HG02885 (cell line): ENCODE data around the gene PODXL2.
"Not testable (repeated sequence)": the region's sequence is repeated elsewhere in the genome, so short reads cannot be mapped to it uniquely, and the experiment has no call there.

ENCODE experiments used
- ATAC-seq: cut with Tn5 transposase; IDR thresholded peaks from one replicate; pipeline ENCODE4 v1.9.1; 2021; ENCODE audit warnings: mild to moderate bottlenecking; ENCODE audit not compliant: unreplicated experiment, poor library complexity

PODXL2 gene

DNA sequence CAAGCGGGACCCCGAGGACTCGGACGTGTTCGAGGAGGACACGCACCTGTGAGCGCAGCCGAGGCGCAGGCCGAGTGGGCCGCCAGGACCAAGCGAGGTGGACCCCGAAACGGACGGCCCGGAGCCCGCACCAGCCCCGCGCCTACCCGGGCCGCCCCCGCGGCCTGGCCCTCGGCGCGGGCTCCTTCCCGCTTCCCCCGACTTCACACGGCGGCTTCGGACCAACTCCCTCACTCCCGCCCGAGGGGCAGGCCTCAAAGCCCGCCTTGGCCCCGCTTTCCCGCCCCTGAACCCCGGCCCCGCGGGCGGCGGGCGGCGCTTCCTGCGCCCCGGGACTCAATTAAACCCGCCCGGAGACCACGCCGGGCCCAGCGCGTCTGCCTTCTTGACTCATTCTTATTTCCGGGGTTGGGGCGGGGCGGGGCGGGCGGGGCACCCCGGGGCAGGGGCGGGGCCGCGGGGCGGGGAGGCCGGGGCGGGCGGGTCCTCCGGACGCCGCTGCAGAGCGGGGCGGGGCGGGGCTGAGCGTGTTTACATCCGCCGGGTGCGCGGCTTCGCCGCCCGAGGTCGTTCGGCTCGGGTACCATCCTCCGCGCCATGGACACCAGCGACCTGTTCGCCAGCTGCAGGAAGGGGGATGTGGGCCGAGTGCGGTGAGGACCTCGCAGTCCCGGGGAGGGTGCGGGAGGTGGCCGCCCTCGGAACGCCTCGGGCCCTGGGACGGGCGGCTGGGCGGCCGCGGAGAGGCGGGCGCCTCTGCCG is 43.6 kb downstream of the PODXL2 start, which contains the start of gene ABTB1:
Gene ABTB1 (plus strand): TSS at position 524 of the 762 bp plus-strand sequence. CDS start 74 bp downstream, at position 598.
- ATAC-seq, result peak; percentile 75

DNA sequence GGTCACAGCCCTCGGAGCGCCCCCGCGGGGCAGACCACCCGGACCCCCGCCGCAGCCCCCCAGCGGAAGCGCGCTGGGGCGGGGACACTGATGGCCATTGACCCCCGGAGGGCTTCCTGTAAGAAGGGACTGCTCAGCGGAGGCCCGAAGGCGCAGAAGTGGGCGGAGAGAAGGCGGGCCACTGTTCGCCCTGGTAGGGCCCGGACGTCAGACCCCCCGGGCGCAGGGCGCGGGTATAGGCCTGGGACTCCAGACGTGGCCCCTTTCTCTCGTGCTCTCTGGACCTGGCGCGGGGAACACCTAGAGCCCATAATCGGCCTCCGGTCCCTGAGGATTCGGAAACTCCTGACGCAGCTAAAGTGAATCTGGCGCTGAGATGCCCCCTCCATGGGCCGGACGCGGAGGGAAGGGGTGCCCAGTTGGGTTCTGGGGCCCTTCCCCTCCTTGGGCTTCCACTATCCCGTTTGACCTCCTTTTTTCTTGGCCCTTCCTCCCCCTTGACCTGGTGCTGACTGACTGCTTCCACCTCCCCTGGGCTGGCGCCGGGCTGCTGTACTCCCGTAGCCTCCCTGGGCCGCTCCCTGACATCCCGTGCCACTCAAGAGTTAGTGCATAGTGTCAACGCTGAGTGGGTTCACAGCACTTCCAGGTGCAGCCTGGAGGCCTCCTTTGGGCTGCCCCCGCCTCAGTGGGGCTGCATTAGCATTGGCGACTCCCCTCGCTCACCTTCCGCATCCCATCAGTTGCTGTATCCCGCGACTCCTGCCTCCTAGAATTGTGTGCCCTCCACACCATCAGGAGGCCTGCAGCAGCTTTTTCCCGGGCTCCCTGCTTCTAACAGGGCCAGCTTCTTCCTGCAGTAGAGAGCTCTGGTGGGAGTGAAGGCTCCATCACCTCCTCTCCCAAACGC is 44.5 kb downstream of the PODXL2 start:
- ATAC-seq, result peak; percentile 50

DNA sequence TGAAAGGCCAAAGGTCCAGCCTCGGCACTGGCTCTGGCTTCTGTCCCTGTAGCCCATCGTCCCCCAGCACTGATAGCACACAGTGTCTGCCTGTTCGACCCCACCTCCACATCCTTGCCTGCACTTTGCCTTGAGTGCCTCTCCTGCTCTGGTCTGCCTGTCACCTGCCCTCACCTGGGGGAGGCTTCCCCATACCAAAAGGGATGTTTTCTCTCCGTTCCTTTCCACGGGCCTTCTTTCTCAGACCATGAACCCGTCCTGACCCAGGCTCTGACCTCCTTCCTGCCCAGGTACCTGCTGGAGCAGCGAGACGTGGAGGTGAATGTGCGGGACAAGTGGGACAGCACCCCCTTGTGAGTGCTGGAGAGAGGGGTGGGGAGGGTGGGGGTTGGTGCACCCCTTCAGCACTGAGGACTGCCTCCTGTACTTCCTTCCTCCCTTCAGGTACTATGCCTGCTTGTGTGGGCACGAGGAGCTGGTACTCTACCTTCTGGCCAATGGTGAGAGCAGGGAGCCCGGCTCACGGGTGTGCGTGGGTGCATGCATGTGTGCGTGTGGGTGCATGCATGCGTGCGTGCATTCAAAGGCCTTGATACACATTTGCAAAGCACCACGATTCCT is 45.2 kb downstream of the PODXL2 start:
- ATAC-seq, result no peak

DNA sequence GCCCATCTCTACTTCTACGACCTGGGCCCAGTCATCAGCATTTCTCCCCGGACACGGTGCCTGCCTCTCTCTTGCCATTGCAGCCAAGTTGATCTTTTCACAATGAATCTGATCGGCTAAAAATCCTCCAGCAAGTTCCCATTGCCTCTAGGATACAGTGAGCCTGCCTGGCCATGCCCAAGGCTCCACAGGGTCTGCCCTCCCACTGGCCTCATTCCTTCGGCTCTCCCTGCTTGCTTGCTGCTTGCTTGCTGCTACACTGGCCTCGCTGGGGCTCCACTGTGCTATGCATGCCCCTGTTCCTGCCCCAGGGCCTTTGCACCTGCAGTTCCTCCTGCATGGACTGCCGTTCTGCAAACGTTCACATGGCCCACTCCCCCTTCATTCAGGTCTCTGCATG is 45.8 kb downstream of the PODXL2 start:
- ATAC-seq, result no peak

DNA sequence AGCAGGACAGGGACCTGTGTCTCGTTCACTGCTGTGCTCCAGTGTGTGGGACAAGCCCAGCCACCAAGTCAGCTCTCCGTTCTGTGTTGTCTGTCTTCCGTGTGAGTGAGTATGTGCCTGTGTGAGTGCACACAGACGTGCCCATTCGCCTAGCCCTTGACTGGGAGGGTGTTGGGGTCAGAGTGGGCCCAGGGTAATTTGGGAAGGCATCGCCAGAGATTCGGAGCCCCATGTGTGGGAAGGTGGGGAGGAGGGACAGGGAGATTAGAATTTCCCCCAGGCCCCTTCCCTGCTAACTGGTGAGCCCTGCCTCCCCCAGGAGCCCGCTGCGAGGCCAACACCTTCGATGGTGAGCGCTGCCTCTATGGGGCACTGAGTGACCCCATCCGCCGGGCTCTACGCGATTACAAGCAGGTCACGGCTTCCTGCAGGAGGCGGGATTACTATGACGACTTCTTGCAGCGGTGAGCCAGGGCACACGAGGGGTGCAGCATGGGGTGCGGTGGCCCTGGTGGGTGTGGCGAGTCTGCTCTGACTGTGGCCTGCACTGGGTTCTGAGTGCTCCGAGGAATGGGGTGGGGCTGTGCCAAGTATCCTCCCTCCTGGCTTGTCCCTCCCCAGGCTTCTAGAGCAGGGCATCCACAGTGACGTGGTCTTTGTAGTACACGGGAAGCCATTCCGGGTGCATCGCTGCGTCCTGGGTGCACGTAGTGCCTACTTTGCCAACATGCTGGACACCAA is 46.8 kb downstream of the PODXL2 start:
- no peak for ATAC-seq

DNA sequence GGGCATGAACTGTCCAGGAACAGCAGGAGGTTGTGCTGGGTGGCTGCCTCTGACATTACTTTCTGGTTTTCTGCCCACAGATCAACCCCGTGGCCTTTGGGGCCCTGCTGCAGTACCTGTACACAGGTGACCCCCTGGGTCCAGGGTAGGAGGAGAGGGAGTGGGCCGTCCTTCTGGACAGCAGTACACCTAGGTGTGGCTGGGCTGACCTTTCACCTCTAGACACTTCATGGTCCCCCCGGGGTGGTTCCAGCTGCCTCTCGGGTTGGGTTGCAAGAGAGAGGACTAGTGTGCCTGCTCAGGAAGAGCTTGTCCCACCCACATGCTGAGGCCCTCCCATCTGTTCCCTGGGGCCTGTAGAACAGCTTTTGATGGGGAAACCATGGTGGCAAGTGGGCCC is 47.5 kb downstream of the PODXL2 start:
- ATAC-seq, result no peak

DNA sequence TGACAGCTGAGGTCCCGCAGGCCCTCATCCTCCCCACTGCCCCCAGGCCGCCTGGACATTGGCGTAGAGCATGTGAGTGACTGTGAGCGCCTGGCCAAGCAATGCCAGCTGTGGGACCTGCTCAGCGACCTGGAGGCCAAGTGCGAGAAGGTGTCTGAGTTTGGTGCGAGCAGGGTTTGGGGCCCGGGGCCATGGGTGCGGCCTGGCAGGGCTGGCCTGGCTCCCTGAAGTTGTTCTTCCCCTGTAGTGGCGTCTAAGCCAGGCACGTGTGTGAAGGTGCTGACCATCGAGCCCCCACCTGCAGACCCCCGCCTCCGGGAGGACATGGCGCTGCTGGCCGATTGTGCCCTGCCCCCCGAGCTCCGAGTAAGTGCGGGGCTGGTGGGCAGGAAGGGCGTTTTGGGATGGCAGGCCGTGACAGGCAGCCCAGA is 48.0 kb downstream of the PODXL2 start:
- ATAC-seq, result no peak

DNA sequence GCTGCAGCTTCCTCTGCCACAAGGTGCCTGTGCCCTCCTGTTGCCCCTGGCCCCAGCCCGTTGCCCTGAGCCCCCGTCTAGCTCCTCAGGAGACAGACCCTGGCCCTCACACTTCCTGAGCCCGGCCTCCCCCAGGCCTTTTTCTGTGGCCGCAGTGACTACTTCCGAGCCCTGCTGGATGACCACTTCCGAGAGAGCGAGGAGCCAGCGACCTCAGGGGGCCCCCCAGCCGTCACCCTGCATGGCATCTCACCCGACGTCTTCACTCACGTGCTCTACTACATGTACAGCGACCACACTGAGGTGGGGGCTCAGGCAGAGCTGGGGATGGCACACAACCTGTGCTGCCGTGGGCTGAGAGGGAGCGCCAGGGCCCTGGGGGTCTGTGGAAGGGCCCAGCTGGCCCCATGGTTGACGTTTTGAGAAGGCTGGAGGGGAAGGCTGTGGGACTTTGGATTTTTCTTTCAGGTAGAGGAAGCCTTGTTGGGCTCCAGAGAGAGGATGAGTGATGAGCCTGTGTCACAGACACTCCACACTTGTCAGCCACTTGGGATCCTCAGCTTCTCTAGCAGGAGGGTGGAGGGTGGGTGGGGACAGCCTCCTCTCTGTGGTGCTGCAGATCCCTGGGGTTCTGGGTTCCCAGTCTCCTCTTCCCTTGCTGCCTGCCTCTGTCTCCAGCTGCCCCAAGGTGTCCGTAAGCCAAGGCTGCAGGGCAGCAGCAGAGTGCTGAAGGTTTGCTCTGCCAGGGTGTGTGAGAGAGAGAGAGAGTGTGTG is 48.7 kb downstream of the PODXL2 start:
- no peak for ATAC-seq

DNA sequence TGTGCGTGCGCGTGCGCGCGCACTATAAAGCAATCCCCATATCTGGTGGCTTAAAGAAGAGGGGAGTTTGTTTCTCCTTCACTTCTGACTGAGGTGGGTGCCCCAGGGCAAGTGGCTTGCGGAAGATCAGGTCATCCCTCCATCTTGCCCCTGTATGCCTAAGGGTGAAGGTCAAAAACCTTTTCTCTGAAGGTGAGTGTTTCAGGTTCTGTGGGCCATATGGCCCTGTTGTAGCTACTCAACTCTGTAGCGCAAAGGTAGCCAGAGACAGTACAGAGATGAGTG is 49.3 kb downstream of the PODXL2 start:
- ATAC-seq, result no peak

DNA sequence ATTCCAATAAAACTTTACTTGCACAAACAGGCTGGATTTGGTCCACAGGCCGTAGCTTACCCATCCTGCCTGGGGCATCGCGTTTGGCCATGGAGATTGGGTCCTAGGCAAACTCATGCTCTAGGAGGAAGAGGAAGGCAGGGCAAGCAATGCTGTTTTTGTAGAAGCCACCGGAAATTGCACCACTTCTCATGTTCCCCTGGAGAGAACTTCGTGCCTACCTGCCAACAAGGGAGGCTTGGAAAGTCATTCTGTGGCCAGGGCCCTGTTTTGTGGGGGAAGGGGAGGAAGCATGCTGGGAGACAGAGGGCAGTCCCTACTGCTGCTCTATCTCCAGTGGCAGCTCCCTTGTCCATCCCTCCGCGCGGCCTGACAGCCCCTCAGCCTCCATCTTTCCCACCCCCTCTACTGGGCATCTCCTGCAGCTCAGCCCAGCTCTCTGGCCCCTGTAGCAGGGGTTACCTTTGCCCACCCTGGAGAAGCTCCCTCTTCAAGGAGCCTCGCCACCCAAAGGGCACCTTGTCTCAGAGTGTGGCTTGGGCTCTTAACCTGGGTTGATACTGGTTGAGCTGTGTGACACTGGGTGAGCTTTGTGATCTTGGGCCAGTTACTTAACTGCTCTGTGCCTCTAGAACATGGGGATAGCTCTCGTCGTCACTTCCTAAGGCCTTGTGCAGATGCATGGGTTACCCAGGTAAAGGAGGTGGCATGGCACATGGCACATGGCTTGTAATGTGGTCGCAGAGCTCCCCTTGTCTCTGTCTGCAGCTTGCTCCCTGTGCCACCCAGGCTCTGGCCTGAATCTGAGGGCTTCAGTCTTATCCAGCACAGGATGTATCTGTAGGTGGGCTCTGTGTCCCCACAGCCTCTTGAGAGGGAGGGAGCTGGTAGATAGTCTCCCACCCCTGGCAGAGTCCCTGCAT is 49.9 kb downstream of the PODXL2 start:
- no peak for ATAC-seq

DNA sequence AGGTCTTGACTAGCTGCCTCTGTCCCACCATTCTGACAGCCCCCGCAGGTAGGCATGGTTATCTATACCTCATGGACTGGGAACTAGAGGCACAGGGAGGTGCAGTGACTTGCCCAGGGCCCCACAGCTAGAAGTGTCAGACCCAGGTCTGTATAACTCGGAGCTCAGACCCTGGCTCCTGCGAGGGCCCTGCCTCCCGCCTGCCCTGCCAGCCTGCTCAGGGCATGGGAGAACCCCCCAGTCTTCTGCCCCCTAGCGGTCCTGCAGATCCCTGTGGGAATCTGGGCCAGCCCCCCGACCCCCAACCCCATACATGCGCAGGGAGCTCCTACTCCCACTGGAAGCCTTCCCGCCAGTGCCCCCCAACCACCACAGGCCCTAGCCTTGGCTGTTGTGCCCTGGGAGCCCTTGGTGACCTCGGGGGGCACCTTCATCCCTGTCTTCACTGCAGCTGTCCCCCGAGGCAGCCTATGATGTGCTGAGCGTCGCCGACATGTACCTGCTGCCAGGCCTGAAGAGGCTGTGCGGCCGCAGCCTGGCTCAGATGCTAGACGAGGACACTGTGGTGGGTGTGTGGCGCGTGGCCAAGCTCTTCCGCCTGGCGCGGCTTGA is 50.7 kb downstream of the PODXL2 start:
- ATAC-seq, result no peak

DNA sequence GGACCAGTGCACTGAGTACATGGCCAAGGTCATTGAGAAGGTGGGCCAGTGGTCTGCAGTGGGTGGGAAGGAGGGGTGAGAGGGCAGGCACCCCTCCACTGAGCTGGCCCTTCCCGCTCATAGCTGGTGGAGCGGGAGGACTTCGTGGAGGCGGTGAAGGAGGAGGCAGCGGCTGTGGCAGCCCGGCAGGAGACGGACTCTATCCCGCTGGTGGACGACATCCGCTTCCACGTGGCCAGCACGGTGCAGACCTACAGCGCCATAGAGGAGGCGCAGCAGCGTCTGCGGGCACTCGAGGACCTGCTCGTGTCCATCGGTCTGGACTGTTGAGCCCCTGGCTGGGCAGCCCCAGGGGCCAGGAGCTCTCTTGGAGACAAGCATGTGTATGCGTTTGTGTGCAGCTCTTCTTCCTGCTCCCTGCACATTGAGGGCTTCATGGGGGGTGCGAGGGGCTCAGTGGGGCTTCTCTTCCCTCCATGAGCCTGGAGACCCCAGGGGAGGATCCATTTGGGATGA is 51.2 kb downstream of the PODXL2 start:
- ATAC-seq, result no peak

DNA sequence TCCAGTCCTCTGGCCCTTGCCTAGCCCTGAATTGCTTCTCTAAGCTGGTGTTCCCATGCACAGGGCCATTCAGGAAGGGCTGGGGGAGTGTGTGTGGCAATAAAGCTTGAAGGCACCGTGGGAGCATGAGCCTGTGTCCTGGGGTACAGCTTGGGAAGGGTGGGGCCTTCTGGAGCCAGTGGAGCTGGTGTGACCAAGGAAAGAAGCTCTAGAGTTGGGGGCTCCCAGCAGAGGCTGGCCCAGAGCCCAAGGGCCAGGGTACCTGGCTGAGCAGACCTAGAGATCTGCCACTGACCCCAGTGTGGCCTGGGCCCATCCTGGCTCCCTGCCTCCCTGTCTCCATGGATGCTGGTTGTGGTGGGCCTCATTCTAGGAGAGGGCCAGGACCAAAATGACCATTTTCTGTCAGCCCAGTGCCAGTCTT is 51.8 kb downstream of the PODXL2 start:
- ATAC-seq, result no peak

DNA sequence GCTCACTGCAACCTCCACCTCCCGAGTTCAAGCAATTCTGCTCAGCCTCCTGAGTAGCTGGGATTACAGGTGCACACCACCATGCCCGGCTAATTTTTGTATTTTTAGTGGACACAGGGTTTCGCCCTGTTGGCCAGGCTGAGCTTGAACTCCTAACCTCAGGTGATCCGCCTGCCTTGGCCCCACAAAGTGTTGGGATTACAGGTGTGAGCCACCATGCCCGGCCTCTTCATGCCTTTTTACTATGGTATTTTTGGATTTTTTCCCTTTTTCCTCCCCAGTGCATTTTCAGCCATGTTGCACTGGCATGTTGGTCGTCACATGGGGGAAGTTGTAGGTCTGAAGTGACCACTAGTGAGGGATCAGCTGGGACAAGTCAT is 53.2 kb downstream of the PODXL2 start:
- not testable (repeated sequence) for ATAC-seq

DNA sequence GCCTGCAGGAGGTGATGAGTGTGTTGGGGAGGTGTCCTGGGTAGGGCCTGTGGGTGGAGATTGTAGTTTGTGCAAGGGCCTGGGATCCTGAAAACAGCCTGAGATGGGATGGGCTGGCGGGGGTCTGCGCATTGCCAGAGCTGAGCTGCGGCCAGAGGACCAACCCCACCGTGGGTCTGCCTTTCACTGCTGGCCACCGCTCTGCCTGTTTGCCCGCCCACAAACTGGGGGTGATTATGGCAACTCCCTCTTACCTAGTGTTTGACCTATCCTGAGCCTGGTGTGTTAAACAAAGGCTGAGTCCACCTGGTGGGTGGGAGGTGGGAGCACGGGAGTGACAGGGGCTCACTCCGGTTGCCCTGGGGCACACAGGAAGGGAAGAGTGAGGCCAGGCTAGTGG is 53.6 kb downstream of the PODXL2 start:
- no peak for ATAC-seq

DNA sequence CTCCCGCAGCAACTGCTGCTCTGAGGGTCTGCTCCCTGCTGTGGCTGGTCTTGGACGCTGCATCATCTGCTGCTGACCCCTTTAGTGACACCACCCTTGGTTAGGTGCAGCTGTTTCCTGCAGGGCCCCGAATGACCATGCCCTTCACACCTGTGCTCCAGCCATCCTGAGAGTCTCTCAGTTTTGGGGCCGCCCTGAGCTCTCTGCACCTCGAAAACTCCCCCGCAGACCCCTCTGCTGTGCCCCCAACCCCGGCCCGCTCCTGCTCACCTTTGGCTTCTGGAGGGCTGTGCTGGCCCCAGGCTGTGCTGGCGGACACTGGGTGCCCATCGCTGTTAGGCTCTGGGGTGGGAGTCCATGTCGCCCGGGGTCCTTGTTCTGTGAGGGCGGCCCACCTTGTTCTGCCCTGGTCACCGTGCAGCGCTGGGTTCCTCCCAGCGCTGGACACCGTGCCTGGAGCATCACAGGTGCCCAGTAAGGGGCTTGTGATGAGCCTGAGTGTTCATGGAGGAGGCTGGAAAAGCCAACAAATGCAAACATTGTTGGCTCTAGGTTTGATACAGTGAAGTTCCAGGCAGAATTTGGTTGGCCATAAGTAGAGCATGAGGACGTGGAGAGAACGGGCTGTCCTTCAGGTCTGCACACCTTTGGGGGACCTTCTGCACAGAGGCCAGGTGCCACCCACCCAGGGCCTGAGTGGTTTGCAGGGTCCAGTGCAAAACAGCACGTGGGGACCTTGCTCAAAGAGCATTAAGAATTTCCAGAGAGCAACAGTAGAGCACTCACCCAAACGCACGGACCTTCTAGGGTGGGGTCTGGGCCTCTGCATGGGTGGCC is 56.1 kb downstream of the PODXL2 start:
- ATAC-seq, result no peak
